Measurements from ENCODE around the gene HLTF. TPM values are rescaled to one million over a fixed set of nuclear protein-coding genes. Genes with fewer than 3 reads are reported as not detected.

HLTF gene
- total and polyA plus RNA-seq, 8 donors = 2.3 to 17.5 (median 11.0) TPM

DNA sequence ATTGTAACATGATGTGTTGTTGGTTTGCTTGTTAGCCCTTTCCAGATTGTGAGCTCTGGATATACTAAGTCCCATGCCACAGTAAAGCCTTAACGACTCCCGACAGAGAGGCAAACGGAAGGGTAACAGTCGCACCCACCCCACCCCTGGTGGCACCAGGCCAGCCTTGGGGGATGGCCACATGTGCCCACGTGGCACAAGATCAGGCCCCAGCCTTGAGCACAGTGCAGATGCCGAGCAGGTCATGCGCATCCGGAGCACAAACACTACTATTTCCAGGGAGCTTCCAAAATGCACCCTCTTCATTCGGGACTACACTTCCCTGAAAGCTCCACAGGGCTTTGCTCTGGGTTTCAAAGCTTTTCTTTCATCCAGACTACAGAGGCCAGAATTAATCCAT lies 32.4 kb upstream of the HLTF start:
- no peak for ATAC-seq
- WGBS, 2 donors = 82 to 83% methylated on average over 9 of the region's 9 CpGs
- H3K9me3 ChIP-seq = no peaks in the 10 kb centered on the region
- no peak overlapping the region for H3K27ac ChIP-seq
- DNase-seq = no peak
- no peaks in the 10 kb centered on the region for H3K36me3 ChIP-seq
- no peaks in the 10 kb centered on the region for H3K4me1 ChIP-seq
- intact Hi-C loops (cut with DNase I) = loop anchor here in 2 of 3 donors (2.0 to 10.0 kb wide), 3 partner anchors 154 to 164 kb away; no protein-coding TSS in a partner anchor
- TF ChIP-seq, protein P1, sequence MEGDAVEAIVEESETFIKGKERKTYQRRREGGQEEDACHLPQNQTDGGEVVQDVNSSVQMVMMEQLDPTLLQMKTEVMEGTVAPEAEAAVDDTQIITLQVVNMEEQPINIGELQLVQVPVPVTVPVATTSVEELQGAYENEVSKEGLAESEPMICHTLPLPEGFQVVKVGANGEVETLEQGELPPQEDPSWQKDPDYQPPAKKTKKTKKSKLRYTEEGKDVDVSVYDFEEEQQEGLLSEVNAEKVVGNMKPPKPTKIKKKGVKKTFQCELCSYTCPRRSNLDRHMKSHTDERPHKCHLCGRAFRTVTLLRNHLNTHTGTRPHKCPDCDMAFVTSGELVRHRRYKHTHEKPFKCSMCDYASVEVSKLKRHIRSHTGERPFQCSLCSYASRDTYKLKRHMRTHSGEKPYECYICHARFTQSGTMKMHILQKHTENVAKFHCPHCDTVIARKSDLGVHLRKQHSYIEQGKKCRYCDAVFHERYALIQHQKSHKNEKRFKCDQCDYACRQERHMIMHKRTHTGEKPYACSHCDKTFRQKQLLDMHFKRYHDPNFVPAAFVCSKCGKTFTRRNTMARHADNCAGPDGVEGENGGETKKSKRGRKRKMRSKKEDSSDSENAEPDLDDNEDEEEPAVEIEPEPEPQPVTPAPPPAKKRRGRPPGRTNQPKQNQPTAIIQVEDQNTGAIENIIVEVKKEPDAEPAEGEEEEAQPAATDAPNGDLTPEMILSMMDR (IDR thresholded peaks at IDR 0.05) = no peak
- no peaks in the 10 kb centered on the region for H3K27me3 ChIP-seq
- H3K4me3 ChIP-seq = no peak overlapping the region
- no peak for FAIRE-seq

DNA sequence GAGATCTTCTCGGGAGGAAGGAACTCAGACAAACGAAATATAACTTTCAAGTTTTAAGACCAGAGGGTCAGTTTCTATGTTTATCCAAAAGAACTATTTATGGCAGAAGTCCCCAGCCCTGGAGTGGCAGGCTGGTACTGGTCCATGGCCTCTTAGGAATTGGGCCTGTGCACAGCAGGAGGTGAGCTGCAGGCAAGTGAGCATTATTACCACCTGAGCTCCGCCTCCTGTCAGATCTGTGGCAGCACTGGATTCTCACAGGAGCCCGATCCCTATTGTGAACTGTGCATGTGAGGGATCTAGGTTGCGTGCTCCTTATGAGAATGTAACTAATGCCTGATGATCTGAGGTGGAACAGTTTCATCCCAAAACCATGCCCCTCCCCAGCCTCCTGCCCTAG lies 28.8 kb upstream of the HLTF start:
- H3K27ac ChIP-seq = no peak overlapping the region

DNA sequence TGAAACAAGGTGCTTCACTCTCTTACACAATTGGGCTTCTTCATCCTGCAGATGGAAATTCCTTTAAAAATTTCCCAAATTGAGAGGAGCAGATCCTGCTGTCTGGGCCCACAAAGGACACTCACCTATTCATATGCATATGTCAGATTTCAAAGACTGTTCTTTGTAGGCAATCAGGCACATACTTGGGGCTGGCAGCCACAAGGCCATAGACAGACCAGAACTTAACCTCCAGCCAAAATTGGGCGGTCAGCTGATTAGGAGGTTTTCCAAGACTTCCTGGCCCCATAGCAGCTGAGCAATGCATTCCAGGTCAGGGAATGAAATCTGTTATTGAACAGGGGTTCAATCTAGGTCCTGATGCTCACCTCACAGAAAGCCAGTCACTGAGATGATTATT lies 28.1 kb upstream of the HLTF start:
- intact Hi-C loops (cut with DNase I) = loop anchor here in 1 of 3 donors (10.0 kb wide), 1 partner anchor 160 kb away; no protein-coding TSS in a partner anchor
- H3K36me3 ChIP-seq = no peaks in the 10 kb centered on the region
- no peaks in the 10 kb centered on the region for H3K4me1 ChIP-seq
- FAIRE-seq = no peak
- TF ChIP-seq, protein P1 (IDR thresholded peaks at IDR 0.05) = no peak
- H3K9me3 ChIP-seq = no peaks in the 10 kb centered on the region
- ATAC-seq = no peak
- H3K4me3 ChIP-seq = no peak overlapping the region
- WGBS, 2 donors = 56 to 69% methylated on average over 1 of the region's 1 CpG
- no peaks in the 10 kb centered on the region for H3K27me3 ChIP-seq
- DNase-seq = no peak
- no peak overlapping the region for H3K27ac ChIP-seq

More for the DNA sequence above, 28.8 kb upstream of the HLTF start:
- TF ChIP-seq, protein P1 (IDR thresholded peaks at IDR 0.05) = no peak
- FAIRE-seq (no peak), DNase-seq (no peak), ATAC-seq (no peak)
- intact Hi-C loops (cut with DNase I) = loop anchor here in 2 of 3 donors (5.0 to 10.0 kb wide), 2 partner anchors 160 to 162 kb away; no protein-coding TSS in a partner anchor
- no peaks in the 10 kb centered on the region for H3K9me3 ChIP-seq
- H3K4me3 ChIP-seq = no peak overlapping the region
- 85% methylated on average over 5 of the region's 5 CpGs for WGBS, 2 donors
- no peaks in the 10 kb centered on the region for H3K4me1 ChIP-seq
- H3K36me3 ChIP-seq = no peaks in the 10 kb centered on the region
- H3K27me3 ChIP-seq = no peaks in the 10 kb centered on the region

DNA sequence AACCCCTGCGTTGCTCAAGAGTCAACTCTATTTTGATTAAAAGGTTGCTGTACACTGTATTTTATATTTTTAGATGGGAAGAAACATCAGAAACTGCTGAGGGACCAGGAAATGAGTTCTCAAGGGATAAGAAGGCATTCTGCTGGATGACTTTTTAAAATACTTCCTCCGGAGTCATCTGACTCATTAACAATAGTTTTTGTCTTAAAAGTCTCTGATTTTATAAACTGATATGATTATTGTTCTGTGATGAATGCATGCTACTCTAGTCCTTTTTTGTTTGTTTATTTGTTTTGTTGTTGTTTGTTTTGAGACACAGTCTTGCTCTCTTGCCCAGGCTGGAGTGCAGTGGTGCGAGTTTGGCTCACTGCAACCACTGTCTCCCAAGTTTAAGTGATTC lies 18.2 kb upstream of the HLTF start:
- intact Hi-C loops (cut with DNase I) = no loop called here
- DNase-seq (no peak), ATAC-seq (no peak), FAIRE-seq (no peak)
- H3K36me3 ChIP-seq = no peaks in the 10 kb centered on the region
- no peaks in the 10 kb centered on the region for H3K4me1 ChIP-seq
- H3K27me3 ChIP-seq = no peaks in the 10 kb centered on the region
- H3K27ac ChIP-seq = no peak overlapping the region
- TF ChIP-seq, protein P1 (IDR thresholded peaks at IDR 0.05) = no peak
- no peak overlapping the region for H3K4me3 ChIP-seq
- H3K9me3 ChIP-seq = no peaks in the 10 kb centered on the region
- WGBS, 2 donors = 86 to 90% methylated on average over 3 of the region's 3 CpGs

DNA sequence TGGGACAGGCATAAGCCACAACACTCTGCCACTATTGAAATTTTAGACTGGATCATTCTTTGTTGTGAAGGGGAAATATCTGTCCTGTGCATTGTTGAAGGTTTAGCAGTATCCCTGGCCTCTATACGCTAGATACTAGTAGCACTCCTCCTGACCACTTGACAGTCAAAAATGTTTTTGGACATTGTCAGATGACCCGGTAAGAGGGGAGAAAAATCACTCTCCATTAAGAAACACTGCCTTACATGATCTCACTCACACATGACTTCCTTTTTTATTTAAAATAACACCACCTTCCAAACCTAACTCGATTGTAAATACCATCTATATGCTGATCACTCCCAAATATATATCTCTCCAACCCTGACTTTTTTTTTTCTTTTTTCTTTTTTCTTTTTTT lies 15.3 kb upstream of the HLTF start:
- Histone ChIP-seq H3K4me3 (no peak overlapping the region), H3K4me1 (no peaks in the 10 kb centered on the region), H3K9me3 (no peaks in the 10 kb centered on the region), H3K27me3 (no peaks in the 10 kb centered on the region), H3K36me3 (no peaks in the 10 kb centered on the region), H3K27ac (no peak overlapping the region)
- WGBS, 2 donors = 83 to 89% methylated on average over 3 of the region's 3 CpGs
- ATAC-seq = no peak
- no peak for DNase-seq
- TF ChIP-seq, protein P1 (IDR thresholded peaks at IDR 0.05) = no peak
- intact Hi-C loops (cut with DNase I) = no loop called here
- no peak for FAIRE-seq

Data from pancreas (tissue), 10 donors.